ENCODE results near the gene SLC17A6. TPM values are rescaled to one million over a fixed set of nuclear protein-coding genes. Genes with fewer than 3 reads are reported as not detected.

SLC17A6 gene
- total RNA-seq, 1 experiment from 2014 or later, result not detected

DNA sequence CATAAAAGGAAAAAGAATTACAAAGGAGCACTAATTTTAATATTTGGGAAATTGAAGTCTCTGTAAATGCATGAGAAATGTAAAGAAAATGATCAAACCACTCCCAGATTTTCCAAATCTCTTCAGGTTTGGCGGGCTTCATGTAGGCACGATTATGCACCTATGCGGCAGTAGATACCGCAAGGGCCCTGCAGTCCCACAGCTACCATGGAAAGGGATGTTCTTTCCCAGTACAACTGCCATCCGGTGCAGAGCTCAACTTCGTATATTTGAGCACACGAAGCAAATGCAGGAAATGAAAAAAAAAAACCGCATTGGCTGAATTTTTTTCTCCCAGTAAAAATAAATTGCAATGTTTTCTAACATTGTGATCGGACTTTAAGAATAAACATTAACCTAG, 1.4 kb downstream of the SLC17A6 start (continued):
- TF ChIP-seq ZBTB33 (IDR thresholded peaks at IDR 0.05; ENCODE audit: extremely low read depth, insufficient replicate concordance, low read length), result no peak

DNA sequence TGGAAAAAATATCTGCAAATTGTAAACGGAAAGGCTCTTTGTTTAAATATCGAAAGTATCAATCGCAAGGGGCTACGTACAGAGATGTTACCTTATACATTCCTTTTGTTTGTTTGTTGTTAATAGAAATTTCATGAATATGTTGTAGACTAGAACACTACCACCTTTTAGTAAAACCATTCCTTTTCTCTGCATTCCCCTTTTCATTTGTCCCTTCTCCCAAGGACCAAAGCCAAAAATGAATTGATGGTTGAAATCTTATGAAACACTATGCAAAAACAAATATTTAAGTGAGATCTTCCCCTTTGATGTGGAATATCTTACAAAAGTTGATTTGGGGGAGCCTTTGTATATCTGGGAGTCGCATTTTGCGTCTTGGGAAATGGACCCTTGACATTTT, 2.1 kb downstream of the SLC17A6 start:
- RAD21 ChIA-PET (ENCODE audit: low non-redundant PET in 1 of 2, low total read pairs in 2 of 2, uncharacterized antibody in 2 of 2, unreplicated experiment in 2 of 2), result no interaction called here
- intact Hi-C loops (cut with micrococcal nuclease), result no loop called here
- no peak for DNase-seq (ENCODE audit: low read depth, low spot score)
- Histone ChIP-seq H3K4me1 (ENCODE audit: control insufficient read depth in 1 of 2, insufficient read depth in 2 of 2, low read length in 2 of 2) (no peaks in the 10 kb centered on the region), H3K9me3 (ENCODE audit: control insufficient read depth in 1 of 2, insufficient read depth in 1 of 2, low read depth in 1 of 2, low read length in 2 of 2) (no peaks in the 10 kb centered on the region), H3K27me3 (ENCODE audit: insufficient read depth, low read length) (no peaks in the 10 kb centered on the region), H3K27ac (ENCODE audit: low read depth, low read length) (no peak overlapping the region), H3K36me3 (ENCODE audit: control insufficient read depth in 1 of 2, insufficient read depth in 2 of 2, low read length in 2 of 2) (no peaks in the 10 kb centered on the region), H3K9ac (ENCODE audit: low read length) (no peak overlapping the region), H3K9me2 (ENCODE audit: insufficient read depth) (no peaks in the 10 kb centered on the region), H3K4me3 (replicated peaks in 1 of 2; ENCODE audit: low read depth in 1 of 2, low read length in 2 of 2) (no peak overlapping the region), H4K20me1 (ENCODE audit: insufficient read depth) (no peaks in the 10 kb centered on the region), H3K4me2 (ENCODE audit: low read length) (no peak overlapping the region), H2AFZ (ENCODE audit: low read depth, low read length, poor library complexity, severe bottlenecking) (no peak overlapping the region), H3K79me2 (ENCODE audit: insufficient read depth, low read length) (no peaks in the 10 kb centered on the region)
- no TSS peak for BruUV-seq (replicated peaks)
- no peak for ATAC-seq
- POLR2A ChIA-PET, result no interaction called here
- CTCF ChIA-PET, result no interaction called here
- no peak for TF ChIP-seq TCF7L2 (IDR thresholded peaks at IDR 0.05; ENCODE audit: borderline replicate concordance, extremely low read depth, insufficient read depth, insufficient read length)
- TF ChIP-seq POLR2AphosphoS5 (IDR thresholded peaks at IDR 0.05; ENCODE audit: low read depth, low read length), result no peak
- no peak for TF ChIP-seq SIN3A (IDR thresholded peaks at IDR 0.05; ENCODE audit: low read depth)

All from HCT116 (cell line).